Stimulated activated CD8-positive, alpha-beta memory T cell treated with anti-CD3 and anti-CD28 coated beads, Interleukin-2, amount 100 ng/mL, for 48 hours (primary cell): Measurements from ENCODE around the gene SCAMP2.

Experiments
- DNase-seq, 2 donors: peaks; one replicate each; pipeline ENCODE4 v3.0.0-alpha.2; 2020; ENCODE audit warnings: low read depth in 2 of 2

SCAMP2 gene

GRCh38 chr15:74838746-74839525 is 34.2 kb downstream of the SCAMP2 start:
- DNase-seq = no peak

GRCh38 chr15:74838137-74838516 is 35.0 kb downstream of the SCAMP2 start:
- DNase-seq = no peak

GRCh38 chr15:74837482-74838136 is 35.6 kb downstream of the SCAMP2 start:
- DNase-seq = no peak

- no peak for DNase-seq
Observed at GRCh38 chr15:74836846-74837245, 36.3 kb downstream of the SCAMP2 start.

- peak in 1 of 2 donors; percentile 47 for DNase-seq
Observed at GRCh38 chr15:74835312-74835823, 37.8 kb downstream of the SCAMP2 start.

- DNase-seq = no peak
Observed at GRCh38 chr15:74833376-74834107, 39.6 kb downstream of the SCAMP2 start.

- DNase-seq = no peak
Observed at GRCh38 chr15:74832826-74833225, 40.3 kb downstream of the SCAMP2 start.

GRCh38 chr15:74831813-74832495 is 41.2 kb downstream of the SCAMP2 start:
- no peak for DNase-seq

- DNase-seq = no peak
Observed at GRCh38 chr15:74830868-74831267, 42.3 kb downstream of the SCAMP2 start.

GRCh38 chr15:74829991-74830390 is 43.2 kb downstream of the SCAMP2 start:
- DNase-seq = no peak

GRCh38 chr15:74829486-74829885 is 43.7 kb downstream of the SCAMP2 start:
- DNase-seq = no peak

- DNase-seq = no peak
Observed at GRCh38 chr15:74828835-74829234, 44.3 kb downstream of the SCAMP2 start.

- DNase-seq = no peak
Observed at GRCh38 chr15:74827614-74828013, 45.6 kb downstream of the SCAMP2 start.

- no peak for DNase-seq
Observed at GRCh38 chr15:74826921-74827320, 46.2 kb downstream of the SCAMP2 start.

GRCh38 chr15:74826364-74826819 is 46.8 kb downstream of the SCAMP2 start, which contains the start of gene CPLX3:
TSS of gene CPLX3 (plus strand) at chr15:74826627. CDS start at chr15:74826704, 77 bp downstream.
- peak in 1 of 2 donors; percentile 22 for DNase-seq

- no peak for DNase-seq
Observed at GRCh38 chr15:74825866-74826265, 47.3 kb downstream of the SCAMP2 start.

GRCh38 chr15:74824976-74825375 is 48.2 kb downstream of the SCAMP2 start:
- no peak for DNase-seq

GRCh38 chr15:74823324-74823723 is 49.8 kb downstream of the SCAMP2 start:
- no peak for DNase-seq

GRCh38 chr15:74822233-74822632 is 50.9 kb downstream of the SCAMP2 start:
- DNase-seq = no peak

- DNase-seq = no peak
Observed at GRCh38 chr15:74821790-74822158, 51.4 kb downstream of the SCAMP2 start.

GRCh38 chr15:74821091-74821789 is 51.9 kb downstream of the SCAMP2 start:
- no peak for DNase-seq
